ENCODE measurements around the gene VTI1A. TPM values are rescaled to one million over a fixed set of nuclear protein-coding genes. Genes with fewer than 3 reads are reported as not detected.

Gene VTI1A
- total RNA-seq, 4 donors from 2014 or later: 43.5 to 80.4 (median 62.3) TPM

DNA sequence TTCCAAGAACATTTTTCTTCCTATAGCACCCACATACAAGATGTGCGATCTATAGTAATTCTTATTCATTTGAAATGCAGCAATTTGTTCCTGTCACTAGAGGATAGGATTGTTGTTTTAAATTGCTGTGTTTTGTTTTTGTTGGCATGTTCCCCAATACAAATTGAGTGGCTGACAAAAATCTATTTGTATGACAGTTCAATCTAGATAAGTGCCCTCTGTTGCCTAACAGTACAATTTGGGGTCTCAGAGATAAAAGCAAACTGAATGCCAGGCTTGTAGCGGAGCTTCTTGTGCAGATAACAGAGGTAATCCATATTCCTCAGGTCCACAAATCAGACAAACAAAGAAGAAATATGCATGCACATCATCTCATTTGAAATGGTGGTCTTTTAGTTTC, 68.8 kb downstream of the VTI1A start:
- TF ChIP-seq, protein P1, sequence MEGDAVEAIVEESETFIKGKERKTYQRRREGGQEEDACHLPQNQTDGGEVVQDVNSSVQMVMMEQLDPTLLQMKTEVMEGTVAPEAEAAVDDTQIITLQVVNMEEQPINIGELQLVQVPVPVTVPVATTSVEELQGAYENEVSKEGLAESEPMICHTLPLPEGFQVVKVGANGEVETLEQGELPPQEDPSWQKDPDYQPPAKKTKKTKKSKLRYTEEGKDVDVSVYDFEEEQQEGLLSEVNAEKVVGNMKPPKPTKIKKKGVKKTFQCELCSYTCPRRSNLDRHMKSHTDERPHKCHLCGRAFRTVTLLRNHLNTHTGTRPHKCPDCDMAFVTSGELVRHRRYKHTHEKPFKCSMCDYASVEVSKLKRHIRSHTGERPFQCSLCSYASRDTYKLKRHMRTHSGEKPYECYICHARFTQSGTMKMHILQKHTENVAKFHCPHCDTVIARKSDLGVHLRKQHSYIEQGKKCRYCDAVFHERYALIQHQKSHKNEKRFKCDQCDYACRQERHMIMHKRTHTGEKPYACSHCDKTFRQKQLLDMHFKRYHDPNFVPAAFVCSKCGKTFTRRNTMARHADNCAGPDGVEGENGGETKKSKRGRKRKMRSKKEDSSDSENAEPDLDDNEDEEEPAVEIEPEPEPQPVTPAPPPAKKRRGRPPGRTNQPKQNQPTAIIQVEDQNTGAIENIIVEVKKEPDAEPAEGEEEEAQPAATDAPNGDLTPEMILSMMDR (IDR thresholded peaks at IDR 0.05): no peak
- no peak for ATAC-seq (ENCODE audit: low FRiP score)

GRCh38 chr10:112517451-112517862, 70.4 kb downstream of the VTI1A start:
- TF ChIP-seq, protein P1 (IDR thresholded peaks at IDR 0.05): no peak
- DNase-seq (ENCODE audit: low spot score): no peak
- ATAC-seq (ENCODE audit: low FRiP score): no peak

More for the DNA sequence above, 68.8 kb downstream of the VTI1A start:
- no peak for DNase-seq (ENCODE audit: low spot score)

DNA sequence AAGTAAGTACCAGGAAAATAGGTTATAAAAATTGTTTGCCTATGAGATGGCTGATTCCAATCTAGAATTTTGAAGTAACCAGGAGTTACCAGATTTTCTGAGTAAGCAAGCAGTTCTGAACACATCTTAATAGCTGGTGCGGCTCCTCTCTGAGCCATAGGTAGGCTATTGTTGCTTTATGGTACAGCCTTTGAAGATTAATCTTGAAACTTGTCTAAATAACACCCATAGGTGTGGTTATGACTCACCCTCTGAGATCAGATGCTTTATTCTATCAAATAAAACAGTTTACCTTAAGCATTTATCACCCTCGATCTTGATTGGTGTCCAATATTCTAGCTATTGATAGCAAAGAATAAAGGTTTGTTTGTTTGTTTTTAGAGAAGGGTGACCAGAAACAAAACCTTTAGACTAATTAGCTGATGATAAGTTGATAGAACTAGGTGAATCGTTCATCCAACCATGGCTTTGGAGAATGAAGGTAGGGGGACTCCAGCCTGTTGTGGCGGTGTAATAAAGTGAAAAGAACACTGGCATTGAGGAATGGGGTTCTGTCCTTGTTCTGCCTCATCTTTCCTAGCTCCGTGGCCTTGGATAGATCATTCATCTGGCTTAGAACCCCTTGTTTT, 72.2 kb downstream of the VTI1A start:
- TF ChIP-seq, protein P1 (IDR thresholded peaks at IDR 0.05): no peak
- no peak for ATAC-seq (ENCODE audit: low FRiP score)
- DNase-seq (ENCODE audit: low spot score): no peak

DNA sequence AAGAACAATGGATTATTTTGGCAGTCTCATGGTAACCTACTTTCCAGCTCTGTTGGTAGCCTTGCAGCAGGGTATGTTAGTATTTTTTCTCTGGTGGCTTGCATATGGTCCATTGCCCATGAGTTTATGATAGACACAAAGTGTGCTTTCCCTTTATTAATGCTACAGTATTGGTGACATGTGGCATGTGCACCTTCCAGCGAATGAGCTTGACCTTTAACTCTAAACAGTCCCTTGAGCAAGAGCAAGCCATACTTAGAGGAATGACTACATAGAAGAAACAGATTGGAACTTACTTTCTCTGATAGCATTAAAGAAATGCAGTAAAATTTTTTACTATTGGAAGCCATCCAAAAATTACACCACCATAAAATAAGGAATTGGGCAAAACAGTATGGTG, 73.9 kb downstream of the VTI1A start:
- DNase-seq (ENCODE audit: low spot score) (no peak), ATAC-seq (ENCODE audit: low FRiP score) (no peak)
- TF ChIP-seq, protein P1 (IDR thresholded peaks at IDR 0.05): no peak

DNA sequence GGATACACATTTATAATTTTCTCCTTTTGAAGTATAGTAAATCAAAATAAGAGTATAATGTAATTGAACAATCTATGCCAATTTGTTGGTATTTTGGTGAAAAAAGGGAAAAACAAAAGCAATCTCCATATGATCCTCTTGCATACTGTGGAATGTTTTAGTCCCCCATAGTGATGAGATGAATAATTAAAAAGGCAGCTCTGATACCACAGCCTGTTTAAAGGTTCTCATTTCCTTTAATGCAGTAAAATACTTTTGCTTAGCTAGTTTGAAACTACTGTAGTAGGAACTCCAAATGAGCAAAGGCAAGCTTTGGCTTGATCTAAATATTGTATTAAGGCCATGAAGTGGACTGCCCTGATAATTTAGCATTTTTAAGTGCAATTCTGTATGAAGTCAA, 77.6 kb downstream of the VTI1A start:
- no peak for ATAC-seq (ENCODE audit: low FRiP score)
- TF ChIP-seq, protein P1 (IDR thresholded peaks at IDR 0.05): no peak
- no peak for DNase-seq (ENCODE audit: low spot score)

GRCh38 chr10:112525200-112525599, 78.2 kb downstream of the VTI1A start:
- DNase-seq (ENCODE audit: low spot score) (no peak), ATAC-seq (ENCODE audit: low FRiP score) (no peak)
- TF ChIP-seq, protein P1 (IDR thresholded peaks at IDR 0.05): no peak

DNA sequence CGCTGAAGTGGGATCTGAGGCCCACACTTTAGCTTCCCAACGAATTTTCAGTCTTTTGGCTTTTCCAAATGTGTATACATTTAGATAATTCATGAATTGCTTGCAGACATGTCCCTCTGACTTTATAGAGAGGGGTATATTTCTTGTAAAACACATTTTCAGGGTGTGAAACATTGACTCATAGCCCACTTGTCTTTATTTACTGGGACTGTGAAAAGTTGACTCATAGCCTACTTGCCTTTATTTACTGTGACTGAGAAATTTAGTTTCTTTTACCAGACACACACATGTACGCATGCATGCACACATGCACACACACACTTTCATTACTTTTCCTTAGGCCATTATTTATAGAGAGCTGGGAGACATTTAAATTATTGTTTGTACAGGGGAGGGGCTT, 79.1 kb downstream of the VTI1A start:
- TF ChIP-seq, protein P1 (IDR thresholded peaks at IDR 0.05): no peak
- DNase-seq (ENCODE audit: low spot score): no peak
- ATAC-seq (ENCODE audit: low FRiP score): no peak
